H1 (cell line): Measurements from ENCODE around the gene PPAT. TPM values are rescaled to one million over a fixed set of nuclear protein-coding genes. Genes with fewer than 3 reads are reported as not detected.
"Not testable (repeated sequence)": the region's sequence is repeated elsewhere in the genome, so short reads cannot be mapped to it uniquely, and the experiment has no call there.

Source experiments
- CTCF ChIA-PET: fragments of 300-600 bp; sonication (Branson Sonifier 250); formaldehyde crosslinking; loops from one replicate; lab custom pipeline; 2021; ENCODE audit not compliant: partially characterized antibody; lab: Charles Lee
- POLR2A ChIA-PET: fragments of 300-600 bp; sonication (Branson Sonifier 250); formaldehyde crosslinking; loops from one replicate; lab custom pipeline; 2021; ENCODE audit warnings: inconsistent platforms; ENCODE audit not compliant: partially characterized antibody; lab: Charles Lee
- DNase-seq, 2 experiments: peaks; one replicate each; pipeline versions ENCODE4 v3.0.0 to v3.0.0-alpha.2; 2010 to 2022; ENCODE audit warnings: low spot score in 2 of 2, low read depth in 1 of 2, mixed read lengths in 1 of 2
- FAIRE-seq: peaks from 2 replicates; lab custom pipeline; 2011; peaks lifted over from hg19 to GRCh38; lab: Jason Lieb, UNC
- H2AFZ ChIP-seq: 2 replicates; pipeline ENCODE4 v1.8.1; 2012; ENCODE audit warnings: low read length, inconsistent platforms
- H2AK5ac ChIP-seq: 2 replicates; pipeline ENCODE4 v1.6.1; 2013; ENCODE audit warnings: low read depth, low read length
- H2BK120ac ChIP-seq: replicated peaks from 2 replicates; pipeline ENCODE3; 2013; ENCODE audit warnings: low read depth, low read length, inconsistent platforms
- H2BK12ac ChIP-seq: 2 replicates; pipeline ENCODE4 v1.6.1; 2013; ENCODE audit warnings: low read depth, low read length
- H2BK15ac ChIP-seq: 2 replicates; pipeline ENCODE4 v1.6.1; 2013; ENCODE audit warnings: low read length
- H2BK20ac ChIP-seq: 2 replicates; pipeline ENCODE4 v1.6.1; 2013; ENCODE audit warnings: low read length
- H2BK5ac ChIP-seq: 2 replicates; pipeline ENCODE4 v1.6.1; 2013; ENCODE audit warnings: low read depth, low read length
- H3K14ac ChIP-seq: 2 replicates; pipeline ENCODE4 v1.6.1; 2013; ENCODE audit warnings: inconsistent platforms; ENCODE audit not compliant: insufficient read length
- H3K18ac ChIP-seq: 2 replicates; pipeline ENCODE4 v1.6.1; 2013; ENCODE audit warnings: low read length; ENCODE audit errors: extremely low read depth
- H3K23ac ChIP-seq: 2 replicates; pipeline ENCODE4 v1.6.1; 2013; ENCODE audit warnings: inconsistent platforms; ENCODE audit not compliant: insufficient read length
- H3K23me2 ChIP-seq: 2 replicates; pipeline ENCODE4 v1.6.1; 2013; ENCODE audit warnings: low read depth, low read length
- H3K27ac ChIP-seq: 2 replicates; pipeline ENCODE4 v1.6.1; 2011; ENCODE audit warnings: low read depth, low read length, inconsistent platforms
- H3K27me3 ChIP-seq, 4 experiments: replicated peaks in 1 of 4; 1 replicate in 1 of 4; 2 replicates in 3 of 4; pipeline versions ENCODE4 v1.6.1 to v1.8.1; 2011 to 2013; ENCODE audit warnings: low read length in 3 of 4, mild to moderate bottlenecking in 3 of 4, inconsistent platforms in 2 of 4, mixed read lengths in 2 of 4, moderate library complexity in 1 of 4; ENCODE audit not compliant: control insufficient read depth in 3 of 4, insufficient read depth in 3 of 4; ENCODE audit errors: extremely low read depth in 1 of 4
- H3K36me3 ChIP-seq, 4 experiments: 2 replicates each; pipeline versions ENCODE4 v1.6.1 to v1.8.1; 2011 to 2013; ENCODE audit warnings: mild to moderate bottlenecking in 4 of 4, low read length in 3 of 4, moderate library complexity in 2 of 4, control low read depth in 1 of 4, inconsistent platforms in 1 of 4; ENCODE audit not compliant: insufficient read depth in 4 of 4, control insufficient read depth in 2 of 4
- H3K4ac ChIP-seq: replicated peaks from 2 replicates; pipeline ENCODE3; 2013; ENCODE audit warnings: low read length, low read depth, mixed read lengths, inconsistent platforms; ENCODE audit not compliant: insufficient read length
- H3K4me1 ChIP-seq, 4 experiments: replicated peaks in 1 of 4; 1 replicate in 1 of 4; 2 replicates in 3 of 4; pipeline versions ENCODE4 v1.6.1 to v1.8.1; 2011 to 2013; ENCODE audit warnings: low read length in 3 of 4, inconsistent platforms in 2 of 4, mixed read lengths in 1 of 4; ENCODE audit not compliant: insufficient read depth in 4 of 4, control insufficient read depth in 3 of 4
- H3K4me2 ChIP-seq, 2 experiments: 2 replicates each; pipeline versions ENCODE4 v1.6.1 to v1.8.1; 2011 to 2013; ENCODE audit warnings: low read depth in 2 of 2, low read length in 2 of 2, control low read depth in 1 of 2, inconsistent platforms in 1 of 2, mild to moderate bottlenecking in 1 of 2; ENCODE audit not compliant: insufficient read depth in 1 of 2
- H3K4me3 ChIP-seq, 4 experiments: fragments of 200-600, 300-600 bp in 1 of 4; sonication (generic), shearing (Covaris generic), sonication (Bioruptor Twin) in 1 of 4; 2 replicates each; pipeline versions ENCODE4 v1.5.1 to v1.8.1; 2011 to 2016; ENCODE audit warnings: low read length in 4 of 4, low read depth in 3 of 4, control low read depth in 2 of 4, inconsistent platforms in 2 of 4, mild to moderate bottlenecking in 2 of 4, mixed read lengths in 1 of 4, moderate library complexity in 1 of 4; ENCODE audit not compliant: insufficient read depth in 2 of 4; ENCODE audit errors: extremely low read depth in 1 of 4
- H3K56ac ChIP-seq: replicated peaks from 2 replicates; pipeline ENCODE3; 2013; ENCODE audit warnings: low read depth, mild to moderate bottlenecking, mixed read lengths, low read length, inconsistent platforms; ENCODE audit not compliant: insufficient read length
- H3K79me1 ChIP-seq: 2 replicates; pipeline ENCODE4 v1.6.1; 2013; ENCODE audit warnings: low read depth, low read length, control low read depth
- H3K79me2 ChIP-seq, 2 experiments: 2 replicates each; pipeline versions ENCODE4 v1.6.1 to v1.8.1; 2012 to 2013; ENCODE audit warnings: low read length in 2 of 2, mild to moderate bottlenecking in 2 of 2, inconsistent platforms in 1 of 2; ENCODE audit not compliant: insufficient read depth in 2 of 2, control insufficient read depth in 1 of 2
- H3K9ac ChIP-seq, 4 experiments: replicated peaks in 1 of 4; 1 replicate in 1 of 4; 2 replicates in 3 of 4; pipeline versions ENCODE4 v1.6.1 to v1.8.1; 2011 to 2013; ENCODE audit warnings: low read depth in 3 of 4, low read length in 3 of 4, control low read depth in 2 of 4, mild to moderate bottlenecking in 2 of 4, moderate library complexity in 2 of 4, inconsistent platforms in 1 of 4; ENCODE audit errors: extremely low read depth in 1 of 4
- H3K9me3 ChIP-seq, 2 experiments: 2 replicates each; pipeline versions ENCODE4 v1.6.1 to v1.8.1; 2012 to 2013; ENCODE audit warnings: mild to moderate bottlenecking in 2 of 2, moderate library complexity in 2 of 2, control low read depth in 1 of 2, inconsistent platforms in 1 of 2, low read depth in 1 of 2, low read length in 1 of 2, mixed read lengths in 1 of 2; ENCODE audit not compliant: insufficient read depth in 2 of 2
- H4K20me1 ChIP-seq, 2 experiments: replicated peaks in 1 of 2; 2 replicates each; pipeline versions ENCODE3 to v1.8.1; 2011 to 2013; ENCODE audit warnings: inconsistent platforms in 2 of 2, low read length in 2 of 2, mild to moderate bottlenecking in 1 of 2; ENCODE audit not compliant: insufficient read depth in 2 of 2, control insufficient read depth in 1 of 2
- H4K5ac ChIP-seq: 2 replicates; pipeline ENCODE4 v1.6.1; 2013; ENCODE audit warnings: low read length, low read depth, mixed read lengths, inconsistent platforms; ENCODE audit not compliant: insufficient read length
- H4K8ac ChIP-seq: 2 replicates; pipeline ENCODE4 v1.8.0; 2013; ENCODE audit warnings: mild to moderate bottlenecking, moderate library complexity, low read length, inconsistent platforms; ENCODE audit not compliant: insufficient read depth; ENCODE audit errors: extremely low read depth
- H4K91ac ChIP-seq: replicated peaks from 2 replicates; pipeline ENCODE3; 2013; ENCODE audit warnings: low read length, mixed read lengths, inconsistent platforms; ENCODE audit not compliant: insufficient read length
- NANOG ChIP-seq: IDR thresholded peaks from 2 replicates; pipeline ENCODE4 v1.6.1; 2011; ENCODE audit warnings: low read length, low read depth, mild to moderate bottlenecking, inconsistent platforms; ENCODE audit not compliant: insufficient read depth, poor library complexity, severe bottlenecking
- SIN3A ChIP-seq, 2 experiments: IDR thresholded peaks in 1 of 2; conservative IDR thresholded peaks in 1 of 2; 2 replicates each; pipeline ENCODE4 v1.6.1; 2011 to 2012; ENCODE audit warnings: low read length in 2 of 2, improper control_type of control experiment in 1 of 2, low read depth in 1 of 2, mild to moderate bottlenecking in 1 of 2
- WGBS, 2 experiments: shearing (Covaris generic) in 1 of 2; methylation state at CpG; one replicate each; pipeline versions ENCODE4 v1.1.6 to v1.1.7; 2013 to 2015; ENCODE audit warnings: low lambda C conversion rate in 2 of 2, mixed read lengths in 2 of 2, inconsistent platforms in 1 of 2, low coverage in 1 of 2, missing lambda C conversion rate in 1 of 2; ENCODE audit not compliant: insufficient replicate concordance in 2 of 2, insufficient coverage in 1 of 2, insufficient read length in 1 of 2; ENCODE audit errors: extremely low coverage in 1 of 2, missing lambda C conversion rate in 1 of 2; 5-methylcytosine and 5-hydroxymethylcytosine counted together
- polyA plus RNA-seq, 7 experiments: library from polyadenylated mRNA; depleted of rRNA in 3 of 7; stranded (reverse) in 5 of 7; unstranded in 2 of 7; fragments of >200 nt in 5 of 7; fragments of 200-250 nt in 2 of 7; gene quantifications; 1 replicate in 5 of 7; 2 replicates in 1 of 7; 4 replicates in 1 of 7; pipeline versions ENCODE4 v1.2.1 to v1.2.3, GENCODE V29; 2011 to 2013; ENCODE audit warnings: missing spikeins in 2 of 7, mixed read lengths in 2 of 7
- total RNA-seq: library from RNA; stranded (reverse); fragmentation: NEBNext Ultra II Directional; extraction: Animal tissue kit (Norgen Biotek cat#: 25700); gene quantifications from 2 replicates; pipeline ENCODE4 v1.2.1, GENCODE V29; 2021

Gene PPAT
- total and polyA plus RNA-seq, 2 of the 8 experiments (the other 6 are each of a cell fraction or from before 2014, with no cell fraction given) = 24.5 to 104 TPM

- TF ChIP-seq NANOG (no peak), SIN3A (conservative IDR thresholded peaks at IDR 0.05 in 1 of 2, IDR thresholded peaks at IDR 0.05 in 1 of 2; ENCODE audit: low read depth in 1 of 2, low read length in 2 of 2) (no peak)
Measured at GRCh38 chr4:56450342-56450741, 14.9 kb upstream of the PPAT start (continued).

GRCh38 chr4:56449475-56449874 lies 14.1 kb upstream of the PPAT start:
- peaks cover 0 to 39% of the 10 kb centered on the region in 2 experiments; a peak in 2 of 4 replicates for H3K79me2 ChIP-seq
- H2AK5ac ChIP-seq, DNase-seq, H4K20me1 ChIP-seq, H4K91ac ChIP-seq, H3K27me3 ChIP-seq, H3K27ac ChIP-seq, H4K5ac ChIP-seq, H3K9me3 ChIP-seq, H3K79me1 ChIP-seq, H2BK20ac ChIP-seq, FAIRE-seq, H2AFZ ChIP-seq, H4K8ac ChIP-seq, H3K18ac ChIP-seq, H3K4me3 ChIP-seq, H2BK12ac ChIP-seq, H3K14ac ChIP-seq, H2BK5ac ChIP-seq, H3K23ac ChIP-seq, H2BK120ac ChIP-seq, H3K4me2 ChIP-seq, H3K56ac ChIP-seq, CTCF ChIA-PET, H3K4ac ChIP-seq, H3K4me1 ChIP-seq, H2BK15ac ChIP-seq, H3K9ac ChIP-seq, H3K23me2 ChIP-seq: not testable (repeated sequence)
- WGBS, 2 experiments = 95% methylated on average over 4 of the region's 4 CpGs; no CpG with 5 or more reads in 1 of the 2 experiments
- peaks cover 33 to 96% (median 72%) of the 10 kb centered on the region in 4 experiments for H3K36me3 ChIP-seq
- POLR2A ChIA-PET = interaction anchor here (1.2 to 1.9 kb wide), 3 partner anchors 10 to 16 kb away, joined by 6 read pairs; no protein-coding TSS in a partner anchor
